Activated gamma-delta T cell (primary cell): ENCODE measurements around the gene TAAR5.
"Not testable (repeated sequence)": the region's sequence is repeated elsewhere in the genome, so short reads cannot be mapped to it uniquely, and the experiment has no call there.

Experiments used
- DNase-seq: peaks from one replicate; lab custom pipeline; 2025; lab: John Stamatoyannopoulos, UW
- total RNA-seq, 2 donors: gene quantifications; one replicate each; lab custom pipeline; 2026; lab: John Stamatoyannopoulos, UW

The TAAR5 gene, protein sequence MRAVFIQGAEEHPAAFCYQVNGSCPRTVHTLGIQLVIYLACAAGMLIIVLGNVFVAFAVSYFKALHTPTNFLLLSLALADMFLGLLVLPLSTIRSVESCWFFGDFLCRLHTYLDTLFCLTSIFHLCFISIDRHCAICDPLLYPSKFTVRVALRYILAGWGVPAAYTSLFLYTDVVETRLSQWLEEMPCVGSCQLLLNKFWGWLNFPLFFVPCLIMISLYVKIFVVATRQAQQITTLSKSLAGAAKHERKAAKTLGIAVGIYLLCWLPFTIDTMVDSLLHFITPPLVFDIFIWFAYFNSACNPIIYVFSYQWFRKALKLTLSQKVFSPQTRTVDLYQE
- 0 reads per million in 2 donors for total RNA-seq

DNA sequence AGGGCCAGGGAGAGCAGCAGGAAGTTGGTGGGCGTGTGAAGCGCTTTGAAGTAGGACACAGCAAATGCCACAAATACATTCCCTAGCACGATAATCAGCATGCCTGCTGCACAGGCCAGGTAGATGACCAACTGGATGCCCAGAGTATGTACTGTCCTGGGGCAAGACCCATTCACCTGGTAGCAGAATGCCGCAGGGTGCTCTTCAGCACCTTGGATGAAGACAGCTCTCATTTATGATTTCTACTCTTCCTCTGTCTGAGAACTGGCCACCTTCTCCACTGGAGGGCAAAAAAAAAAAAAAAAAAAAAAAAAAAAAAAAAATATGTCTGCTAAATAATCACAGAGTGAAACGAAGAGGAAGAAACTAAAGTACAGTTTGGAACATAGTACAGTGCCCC lies at the start of gene TAAR5:
TAAR5 (minus strand) TSS at position 288 of the 400 bp plus-strand sequence; CDS start at position 233, 55 bp downstream.
- no peak for DNase-seq

DNA sequence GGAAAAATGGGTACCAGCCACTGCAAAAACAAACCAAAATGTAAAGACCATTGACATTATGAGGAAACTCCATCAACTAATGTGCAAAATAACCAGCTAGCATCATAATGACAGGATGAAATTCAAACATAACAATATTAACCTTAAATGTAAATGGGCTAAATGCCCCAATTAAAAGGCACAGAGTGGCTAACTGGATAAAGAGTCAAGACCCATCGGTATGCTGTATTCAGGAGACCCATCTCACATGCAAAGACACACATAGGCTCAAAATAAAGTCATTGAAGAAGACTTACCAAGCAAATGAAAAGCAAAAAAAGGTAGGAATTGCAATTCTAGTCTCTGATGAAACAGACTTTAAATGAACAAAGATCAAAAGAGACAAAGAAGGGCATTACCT lies 47.6 kb upstream of the TAAR5 start:
- DNase-seq: not testable (repeated sequence)

DNA sequence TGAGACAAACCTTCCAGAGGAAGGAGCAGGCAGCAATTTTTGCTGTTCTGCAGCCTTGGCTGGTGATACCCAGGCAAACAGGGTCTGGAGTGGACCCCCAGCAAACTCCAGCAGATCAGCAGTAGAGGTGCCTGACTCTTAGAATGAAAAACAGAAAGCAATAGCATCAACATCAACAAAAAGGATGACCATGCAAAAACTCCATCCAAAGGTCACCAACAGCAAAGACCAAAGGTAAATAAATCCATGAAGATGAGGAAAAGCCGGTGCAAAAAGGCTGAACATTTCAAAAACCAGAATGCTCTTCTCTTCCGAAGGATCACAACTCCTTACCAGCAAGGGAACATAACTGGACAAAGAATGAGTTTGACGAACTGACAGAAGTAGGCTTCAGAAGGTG lies 46.4 kb upstream of the TAAR5 start:
- not testable (repeated sequence) for DNase-seq

DNA sequence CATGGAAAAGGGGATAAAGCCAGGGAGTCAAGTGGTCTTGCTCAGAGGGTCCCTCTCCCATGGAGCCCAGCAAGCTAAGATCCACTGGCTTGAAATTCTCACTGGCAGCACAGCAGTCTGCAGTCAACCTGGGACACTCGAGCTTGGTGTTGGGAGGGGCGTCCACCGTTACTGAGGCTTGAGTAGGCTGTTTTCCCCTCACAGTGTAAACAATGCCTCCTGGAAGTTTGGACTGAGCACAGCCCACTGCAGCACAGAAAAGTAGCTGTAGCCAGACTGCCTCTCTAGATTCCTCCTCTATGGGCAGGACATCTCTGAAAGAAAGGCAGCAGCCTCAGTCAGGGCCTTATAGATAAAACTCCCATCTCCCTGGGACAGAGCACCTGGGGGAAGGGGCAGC lies 45.7 kb upstream of the TAAR5 start:
- DNase-seq: not testable (repeated sequence)

DNA sequence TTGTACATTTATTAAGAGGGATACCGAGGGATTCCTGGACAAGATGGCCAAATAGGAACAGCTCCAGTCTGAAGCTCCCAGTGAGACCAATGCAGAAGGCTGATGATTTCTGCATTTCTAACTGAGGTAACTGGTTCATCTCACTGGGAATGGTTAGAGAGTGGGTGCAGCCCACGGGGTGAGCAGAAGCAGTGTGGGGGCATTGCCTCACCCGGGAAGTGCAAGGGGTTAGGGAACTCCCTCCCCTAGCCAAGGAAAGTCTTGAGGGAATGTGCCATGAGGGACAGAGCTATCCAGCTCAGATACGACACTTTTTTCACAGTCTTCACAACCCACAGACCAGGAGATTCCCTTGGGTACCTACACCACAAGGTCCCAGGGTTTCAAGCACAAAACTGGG lies 45.3 kb upstream of the TAAR5 start:
- no peak for DNase-seq

DNA sequence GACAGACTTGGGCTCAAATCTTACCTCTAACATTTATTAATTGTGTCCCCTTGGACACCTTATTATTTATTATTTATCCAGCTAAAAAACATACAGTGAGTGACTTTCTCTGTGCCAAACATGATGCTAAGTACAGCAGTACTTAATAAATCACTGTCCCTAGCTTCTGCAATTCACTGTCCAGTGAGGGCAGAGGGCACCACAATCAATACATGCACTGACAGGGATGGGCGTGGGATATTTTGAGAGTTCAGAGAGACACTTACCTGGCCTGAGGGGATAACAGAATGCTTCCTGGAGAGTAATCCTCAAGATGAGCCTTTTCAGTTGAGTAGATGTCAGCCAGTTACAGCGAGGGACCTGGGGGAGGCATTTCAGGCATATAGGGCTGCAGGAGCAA lies 43.8 kb upstream of the TAAR5 start:
- no peak for DNase-seq

DNA sequence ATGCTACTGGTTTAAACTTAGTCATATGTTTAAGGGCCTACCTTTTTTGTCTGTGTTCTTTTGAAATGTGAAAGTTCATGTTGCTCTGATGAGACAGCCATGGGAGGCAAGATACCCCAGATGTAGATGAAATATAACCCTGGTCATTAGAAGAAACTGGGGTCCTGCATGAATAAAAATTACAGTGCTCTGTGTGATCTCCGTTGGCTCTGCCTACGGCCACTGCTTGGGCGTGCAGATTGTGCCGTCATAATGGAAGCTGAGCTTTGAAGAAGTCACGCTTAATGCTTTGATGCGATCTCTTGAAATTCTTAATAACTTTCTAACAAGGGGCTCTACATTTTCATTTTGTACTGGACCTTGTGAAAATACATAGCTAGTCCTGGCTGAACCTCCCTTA lies 34.6 kb upstream of the TAAR5 start, which contains the start of gene TAAR2:
TAAR2 (minus strand) TSS at position 101 of the 400 bp plus-strand sequence; CDS start at position 101, 0 bp downstream.
- DNase-seq: no peak

DNA sequence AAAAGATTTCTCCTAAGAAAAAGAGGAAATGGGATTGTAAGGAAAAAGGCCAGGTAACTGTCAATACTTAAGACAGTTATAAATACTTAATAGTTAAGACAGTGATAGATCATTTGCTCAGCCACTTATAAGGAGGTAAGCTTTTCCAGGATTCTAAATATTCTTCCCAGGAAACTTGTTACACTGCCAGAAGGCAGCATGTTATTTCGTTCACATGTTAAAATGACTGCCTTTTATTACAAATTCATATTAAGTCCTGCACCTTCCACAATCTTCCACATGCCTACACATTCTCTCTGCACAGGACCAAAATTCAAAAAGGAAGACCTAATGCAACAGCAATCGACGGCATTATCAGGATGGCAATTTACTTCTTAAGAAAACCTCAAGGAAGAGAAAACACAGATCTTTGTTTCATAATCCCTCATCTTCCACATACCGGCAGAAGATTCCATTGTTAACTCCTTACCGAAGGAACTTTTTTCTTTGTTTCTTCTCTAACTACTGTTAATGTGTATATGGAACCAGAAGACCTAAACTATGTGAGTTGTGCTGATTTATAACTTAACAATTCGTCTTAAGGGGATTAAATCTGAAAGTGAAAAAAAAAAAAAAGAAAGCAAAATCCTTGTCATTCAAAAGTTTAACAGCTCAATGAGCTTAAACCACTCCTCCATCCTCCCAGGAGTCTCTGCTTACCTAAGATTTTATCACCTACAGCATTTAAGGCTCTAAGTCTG lies 33.7 kb upstream of the TAAR5 start:
- DNase-seq: no peak

DNA sequence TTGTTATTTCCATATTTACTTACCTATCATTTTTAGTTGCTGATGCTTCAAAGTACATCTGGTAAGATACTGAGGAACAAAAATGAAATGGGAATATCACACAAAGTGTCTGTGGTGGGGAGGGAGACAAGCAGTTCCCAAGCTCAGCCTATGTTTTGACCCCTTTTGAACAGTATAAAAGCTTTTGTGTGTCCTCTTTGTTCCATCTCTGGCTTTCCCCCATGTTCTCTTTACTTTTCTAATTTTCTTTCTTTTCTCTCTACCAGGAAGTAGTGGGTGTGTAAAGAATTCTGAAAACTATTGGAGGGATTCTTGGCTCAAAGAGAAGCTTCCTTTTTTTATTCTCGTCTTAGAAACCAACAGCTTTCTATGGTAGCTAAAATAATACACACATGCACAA lies 27.1 kb upstream of the TAAR5 start:
- DNase-seq: no peak

DNA sequence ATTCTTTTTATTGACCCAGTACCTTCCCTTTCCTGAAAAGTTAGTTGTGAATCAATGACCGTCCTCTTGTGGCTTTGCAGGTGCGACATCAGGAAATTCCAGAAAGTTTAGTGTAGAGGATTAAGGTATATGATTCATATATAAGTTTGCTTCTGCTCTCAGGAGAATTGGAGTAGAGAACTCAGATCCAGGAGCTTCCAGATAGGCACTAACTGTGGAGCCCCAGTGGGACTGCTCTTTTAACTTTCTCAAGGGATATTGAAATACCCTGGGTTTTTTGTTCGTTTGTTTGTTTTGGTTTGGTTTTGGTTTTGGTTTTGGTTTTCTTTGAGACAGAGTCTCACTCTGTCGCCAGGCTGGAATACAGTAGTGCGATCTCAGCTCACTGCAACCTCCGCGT lies 25.0 kb upstream of the TAAR5 start:
- DNase-seq: no peak

DNA sequence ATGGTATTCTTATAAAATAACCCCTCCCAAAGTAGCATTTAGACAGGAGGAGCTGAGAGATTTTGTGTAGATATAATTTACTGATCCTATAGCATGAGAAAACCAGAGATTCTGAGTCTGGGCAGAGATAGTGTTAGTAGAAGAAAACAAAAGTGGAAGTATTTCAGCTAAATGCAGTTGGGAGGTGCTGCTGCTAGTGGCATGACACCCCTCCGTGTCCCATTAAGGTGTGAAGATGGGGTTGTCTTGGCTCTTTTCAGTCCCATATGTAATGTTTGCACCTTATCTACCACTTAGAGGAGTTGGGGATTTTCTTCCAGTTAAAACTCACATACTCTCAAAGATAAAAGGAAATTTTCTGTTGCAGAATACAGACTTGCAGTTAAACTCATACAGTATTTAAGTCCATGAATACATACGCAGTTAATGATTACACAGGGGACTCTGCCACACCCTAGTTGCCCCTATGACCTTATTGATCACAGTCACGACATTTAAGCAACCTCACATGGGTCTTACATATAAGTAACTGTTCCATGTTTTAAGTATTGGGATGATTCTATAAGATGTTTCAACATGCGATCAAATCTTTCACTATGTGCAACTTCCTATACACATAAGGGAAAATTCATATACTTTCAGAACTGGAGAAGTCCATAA lies 23.0 kb upstream of the TAAR5 start:
- DNase-seq: no peak

DNA sequence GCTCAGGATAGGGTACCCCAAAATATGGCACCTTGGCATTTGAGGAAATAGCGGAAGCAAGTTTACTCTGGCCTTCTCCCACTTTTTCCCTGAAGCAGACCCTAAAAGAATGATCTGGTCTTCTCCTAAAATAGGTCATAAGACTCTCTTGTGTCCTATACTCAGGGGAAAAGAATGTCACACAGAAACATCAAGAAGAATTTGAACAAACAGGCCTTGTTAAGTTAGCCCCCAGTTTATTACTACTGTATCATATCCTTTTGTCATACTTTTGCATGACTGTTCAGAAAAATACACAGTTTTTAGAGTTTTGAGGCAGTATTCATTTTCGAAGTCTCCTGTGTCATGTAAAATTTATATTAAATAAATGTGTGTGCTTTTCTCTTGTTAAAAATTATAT lies 22.1 kb upstream of the TAAR5 start:
- DNase-seq: no peak

DNA sequence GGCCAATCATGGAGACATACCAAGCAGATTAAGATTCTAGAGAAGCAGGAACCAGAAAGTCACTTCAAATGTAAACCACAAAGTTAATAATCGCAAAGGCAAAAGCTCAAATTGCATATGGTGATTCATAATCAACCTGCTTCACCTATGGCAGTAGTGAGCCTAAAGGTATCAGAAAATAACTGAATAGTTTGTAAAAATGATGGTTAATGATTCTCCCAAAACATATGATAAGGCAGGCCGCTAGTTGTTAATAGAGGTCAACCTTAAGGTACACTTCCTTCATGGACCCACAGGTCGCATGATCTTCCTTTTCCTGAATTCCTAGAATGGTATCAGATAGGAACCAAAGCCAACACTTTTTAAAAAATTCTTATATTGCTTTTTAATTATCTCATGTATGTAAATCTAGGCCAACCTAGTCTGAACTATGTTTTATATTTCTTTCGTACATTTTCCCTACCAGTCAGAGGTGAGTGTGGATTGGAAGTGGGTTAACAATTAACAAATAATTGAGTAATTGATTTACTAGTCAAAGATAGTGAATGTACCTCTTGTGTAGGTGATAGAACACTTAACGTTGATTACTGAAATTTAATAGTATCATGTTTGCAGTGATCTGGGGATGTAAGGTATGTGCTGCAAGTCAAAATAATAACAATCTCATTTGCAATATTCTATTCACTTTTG lies 18.1 kb upstream of the TAAR5 start:
- DNase-seq: no peak

DNA sequence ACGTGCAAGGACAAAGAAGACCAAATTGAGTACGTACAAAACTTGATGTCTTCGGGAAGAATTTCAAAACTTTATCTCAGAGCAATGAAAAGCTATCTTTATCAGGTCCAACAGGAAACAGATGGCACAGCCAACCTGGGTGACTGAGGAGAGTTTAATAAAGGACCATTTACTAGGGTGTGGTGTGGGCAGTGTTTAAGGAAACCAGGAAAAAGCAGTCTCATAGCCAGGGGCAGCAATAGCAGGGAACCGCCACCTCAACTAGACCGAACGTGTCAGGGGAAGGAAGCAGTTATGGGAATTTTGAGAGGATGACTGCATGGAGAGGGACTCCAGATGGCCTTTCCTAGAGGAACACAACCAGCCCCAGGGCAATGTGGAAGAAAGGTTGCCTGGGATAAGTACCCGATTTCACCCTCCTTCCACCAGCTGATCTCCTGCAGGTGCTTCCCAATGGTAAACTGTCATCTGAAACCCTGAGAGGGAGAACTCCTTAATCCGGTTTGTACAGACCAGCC lies 15.2 kb upstream of the TAAR5 start:
- DNase-seq: no peak

DNA sequence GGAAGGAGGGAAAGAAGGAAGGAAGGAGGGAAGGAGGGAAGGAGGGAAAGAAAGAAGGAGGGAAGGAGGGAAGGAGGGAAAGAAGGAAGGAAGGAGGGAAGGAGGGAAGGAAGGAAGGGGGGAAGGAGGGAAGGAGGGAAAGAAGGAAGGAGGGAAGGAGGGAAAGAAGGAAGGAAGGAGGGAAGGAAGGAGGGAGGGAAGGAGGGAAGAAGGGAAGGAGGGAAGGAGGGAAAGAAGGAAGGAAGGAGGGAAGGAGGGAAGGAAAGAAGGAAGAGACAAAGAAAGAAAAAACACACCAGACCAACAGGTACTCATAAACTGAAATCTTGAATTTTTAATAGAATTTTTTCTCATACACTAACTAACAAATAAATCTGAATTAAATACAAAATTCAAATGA lies 11.4 kb upstream of the TAAR5 start:
- not testable (repeated sequence) for DNase-seq

DNA sequence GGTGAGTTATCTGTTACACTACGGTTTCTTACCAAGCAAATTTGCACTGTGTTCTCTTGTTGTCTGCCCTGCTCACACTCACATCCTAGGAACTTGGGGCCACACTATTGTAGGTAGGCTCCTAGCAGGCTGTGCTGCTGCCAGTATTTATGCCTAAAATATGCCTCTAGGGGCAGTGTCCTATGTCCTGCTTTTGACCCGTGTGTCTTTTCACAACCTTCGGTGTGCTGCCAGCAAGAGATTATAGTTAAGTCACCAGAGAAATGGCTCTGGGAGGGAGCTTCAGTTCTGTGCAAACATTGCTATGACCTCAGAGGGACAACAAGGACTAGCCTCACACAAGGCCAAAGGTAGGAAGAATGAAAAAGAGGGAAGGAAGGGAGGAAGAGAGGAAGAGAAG lies 8.9 kb upstream of the TAAR5 start:
- DNase-seq: no peak

DNA sequence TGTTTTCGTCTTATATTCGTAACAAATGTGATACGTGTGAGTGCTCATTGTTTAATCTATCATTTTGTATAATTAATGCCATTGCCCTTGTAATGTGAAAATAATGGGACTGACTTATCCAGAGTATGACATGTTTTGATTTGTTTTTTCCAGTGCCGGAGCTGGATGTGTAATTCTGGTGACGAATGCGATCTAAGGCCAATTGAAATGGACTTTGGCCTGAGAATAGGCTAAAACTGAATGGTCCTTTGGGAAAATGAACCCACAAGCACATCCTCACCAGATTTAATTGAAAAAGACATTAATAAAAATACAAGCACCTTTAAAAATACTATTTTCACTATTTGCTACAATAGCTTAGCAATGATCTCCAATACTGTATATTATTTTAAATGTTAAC lies 6.7 kb upstream of the TAAR5 start:
- no peak for DNase-seq

DNA sequence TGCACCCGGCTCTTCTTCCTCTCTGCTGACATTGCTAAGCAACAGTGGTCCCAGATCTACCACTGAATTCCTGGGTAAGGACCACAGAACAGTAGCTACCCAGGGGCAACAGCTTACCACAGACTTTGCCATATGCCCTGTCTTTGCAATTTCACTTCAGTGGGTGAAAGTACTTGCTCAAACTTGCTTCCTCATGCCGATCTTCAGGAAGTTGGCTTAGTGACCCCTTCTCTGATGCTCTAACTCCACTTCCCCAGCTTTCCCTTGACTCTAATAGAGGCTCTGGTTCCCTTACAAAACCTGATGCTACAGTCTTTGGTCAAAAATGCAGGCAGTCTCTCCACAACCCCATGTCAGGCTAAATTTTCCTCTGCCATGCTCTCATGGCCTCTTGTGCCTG lies 3.3 kb upstream of the TAAR5 start:
- no peak for DNase-seq

DNA sequence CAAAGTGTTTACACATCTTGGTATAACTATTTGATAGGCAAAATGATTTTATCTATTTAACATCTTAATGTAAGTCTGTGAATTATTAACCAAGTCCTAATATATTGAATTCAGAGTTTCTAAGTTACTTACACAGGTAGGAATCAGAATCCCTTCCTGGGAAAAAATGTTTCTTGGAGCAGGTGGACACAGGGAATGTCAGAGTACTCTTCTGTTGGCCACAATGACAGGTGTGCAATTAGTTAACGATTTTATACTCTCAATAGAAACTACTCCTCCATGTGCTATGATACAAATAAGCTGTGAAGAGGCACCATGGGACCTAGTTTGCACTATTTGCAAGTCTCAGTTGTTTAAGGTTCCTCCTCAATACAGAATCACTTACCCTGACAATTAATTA lies 821 bp upstream of the TAAR5 start:
- no peak for DNase-seq

DNA sequence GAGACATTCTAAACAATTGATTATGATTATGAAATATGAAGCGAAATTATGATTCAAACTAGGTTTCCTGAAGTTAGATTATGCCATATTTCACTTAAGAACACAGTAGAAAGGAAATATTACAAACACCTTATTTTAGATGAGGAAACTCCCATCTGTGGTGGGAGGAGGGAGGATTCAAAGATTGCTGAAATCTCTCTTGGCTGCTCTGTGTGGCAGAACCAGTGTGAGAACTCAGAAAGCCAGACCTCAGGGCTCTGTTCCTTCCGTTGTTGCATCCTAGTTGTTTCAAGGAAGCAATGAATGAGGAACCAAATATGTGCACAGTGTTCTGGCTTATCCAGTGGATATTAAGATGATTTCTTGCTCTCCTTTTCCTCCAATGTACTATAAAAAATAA lies 2.1 kb downstream of the TAAR5 start:
- no peak for DNase-seq

DNA sequence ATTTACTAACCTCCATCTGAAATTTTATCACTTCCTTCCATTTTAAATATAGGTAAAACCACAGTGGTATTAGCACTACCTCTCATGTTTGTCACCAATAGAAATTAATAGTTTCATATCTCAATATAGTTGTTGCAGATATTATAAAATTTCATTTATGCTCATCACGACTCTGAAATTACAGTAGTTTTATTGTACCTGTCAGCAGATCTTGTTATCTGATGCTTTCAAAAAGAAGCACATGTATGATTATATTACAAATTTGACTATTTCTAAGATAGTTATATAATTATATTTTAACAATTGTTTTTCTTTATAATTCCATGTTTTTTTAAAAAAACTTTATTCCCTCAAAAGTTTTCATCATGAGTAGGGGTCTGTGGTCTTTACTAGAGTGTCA lies 4.8 kb downstream of the TAAR5 start:
- no peak for DNase-seq

DNA sequence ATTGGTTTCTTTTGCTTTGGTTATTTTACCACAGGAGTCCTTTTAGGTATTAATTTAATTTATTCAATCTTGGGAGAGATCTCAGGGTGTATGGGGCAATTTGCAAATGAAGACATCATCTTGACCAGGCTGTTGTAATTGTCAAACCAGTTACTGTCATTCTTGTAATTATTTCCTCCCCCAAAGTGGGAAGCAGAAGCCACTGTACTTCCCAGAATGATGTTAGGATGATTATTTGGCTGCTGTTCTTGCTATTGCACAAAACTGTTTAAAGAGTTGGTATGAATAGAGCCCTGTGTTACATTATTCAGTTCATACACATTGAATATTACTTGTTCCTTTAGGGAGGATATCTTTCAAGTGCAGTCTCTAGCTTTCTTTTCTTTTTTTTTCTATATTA lies 17.8 kb downstream of the TAAR5 start:
- DNase-seq: no peak
